Hepatocyte (in vitro differentiated cells): Measurements from ENCODE around the gene OTOS. TPM values are rescaled to one million over a fixed set of nuclear protein-coding genes. Genes with fewer than 3 reads are reported as not detected.

ENCODE experiments used
- DNase-seq: peaks from one replicate; pipeline ENCODE4 v3.0.0-alpha.2; 2016; ENCODE audit warnings: low spot score
- H2AFZ ChIP-seq: fragments of 200-600 bp; sonication (generic); 2 replicates; pipeline ENCODE4 v1.6.0; 2016; ENCODE audit warnings: antibody characterized with exemption, mild to moderate bottlenecking
- H3K27ac ChIP-seq: fragments of 200-600 bp; sonication (generic); 2 replicates; pipeline ENCODE4 v1.5.1; 2016; ENCODE audit warnings: mild to moderate bottlenecking
- H3K27me3 ChIP-seq: fragments of 200-600 bp; sonication (generic); 2 replicates; pipeline ENCODE4 v1.6.1; 2016
- H3K36me3 ChIP-seq: fragments of 200-600 bp; sonication (generic); replicated peaks from 2 replicates; pipeline ENCODE4 v1.5.1; 2016; ENCODE audit warnings: low read depth; ENCODE audit not compliant: insufficient read depth
- H3K4me1 ChIP-seq: fragments of 200-600 bp; sonication (generic); 2 replicates; pipeline ENCODE4 v1.5.1; 2016; ENCODE audit warnings: mild to moderate bottlenecking, moderate library complexity; ENCODE audit not compliant: insufficient read depth
- H3K4me2 ChIP-seq: fragments of 200-600 bp; sonication (generic); 2 replicates; pipeline ENCODE4 v1.6.0; 2016
- H3K4me3 ChIP-seq: fragments of 200-600 bp; sonication (generic); 2 replicates; pipeline ENCODE4 v1.5.1; 2016; ENCODE audit warnings: mild to moderate bottlenecking
- H3K79me2 ChIP-seq: fragments of 200-600 bp; sonication (generic); 2 replicates; pipeline ENCODE4 v1.6.0; 2017; ENCODE audit warnings: mild to moderate bottlenecking
- H3K9me2 ChIP-seq: fragments of 200-600 bp; sonication (generic); replicated peaks from 2 replicates; pipeline ENCODE4 v1.6.0; 2017; ENCODE audit warnings: mild to moderate bottlenecking; ENCODE audit not compliant: insufficient read depth
- H3K9me3 ChIP-seq: fragments of 200-600 bp; sonication (generic); 2 replicates; pipeline ENCODE4 v1.5.1; 2016; ENCODE audit warnings: low read depth, mild to moderate bottlenecking
- H4K20me1 ChIP-seq: fragments of 200-600 bp; sonication (generic); 2 replicates; pipeline ENCODE4 v1.6.0; 2016; ENCODE audit warnings: mild to moderate bottlenecking; ENCODE audit not compliant: insufficient read depth, poor library complexity, severe bottlenecking
- EZH2 ChIP-seq: fragments of 200-600 bp; sonication (generic); IDR thresholded peaks from 2 replicates; pipeline ENCODE4 v1.6.1; 2016; ENCODE audit warnings: antibody characterized with exemption, mild to moderate bottlenecking, borderline replicate concordance
- EZH2phosphoT487 ChIP-seq: fragments of 200-600 bp; sonication (generic); IDR thresholded peaks from one replicate; pipeline ENCODE4 v1.6.1; 2018; ENCODE audit warnings: antibody characterized with exemption, mild to moderate bottlenecking, low read depth, moderate library complexity; ENCODE audit not compliant: unreplicated experiment, severe bottlenecking
- WGBS: methylation state at CpG from one replicate; pipeline ENCODE4 v1.1.6; 2016; ENCODE audit warnings: low lambda C conversion rate; ENCODE audit errors: missing lambda C conversion rate; 5-methylcytosine and 5-hydroxymethylcytosine counted together
- polyA plus RNA-seq: library from polyadenylated mRNA; unstranded; fragments of >200 nt; fragmentation: Nextera tagmentation; extraction: Ambion mirVana; gene quantifications from 2 replicates; pipeline ENCODE4 v1.2.1, GENCODE V29; 2016
- total RNA-seq: library from RNA; depleted of rRNA; stranded (reverse); fragments of >200 nt; gene quantifications from 2 replicates; pipeline ENCODE4 v1.2.3, GENCODE V29; 2014
- TF ChIP-seq, protein P1 (sequence below): fragments of 200-600 bp; sonication (generic); IDR thresholded peaks from 2 replicates; pipeline ENCODE4 v1.5.1; 2016; ENCODE audit warnings: antibody characterized with exemption, mild to moderate bottlenecking; ENCODE audit not compliant: poor library complexity

The OTOS gene
- total and polyA plus RNA-seq, 2 experiments from 2014 or later, result 0.50 TPM; not detected in 1

DNA sequence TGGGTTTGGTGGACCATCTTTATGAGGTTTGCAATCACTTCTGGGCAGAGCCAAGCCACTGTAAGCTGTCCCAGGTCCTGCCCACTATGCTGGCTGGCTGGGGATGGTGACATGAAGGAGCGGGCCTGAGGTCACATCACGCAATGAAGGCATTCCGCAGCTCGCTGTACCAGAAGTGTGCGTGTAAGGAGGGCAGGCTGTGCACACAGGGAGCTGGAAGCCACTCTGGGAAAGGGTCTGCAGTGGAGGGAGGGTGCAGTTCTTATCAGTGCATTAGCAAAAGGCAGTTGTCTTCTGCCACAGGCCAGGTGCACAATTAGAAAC lies 16.7 kb upstream of the OTOS start:
- Histone ChIP-seq H3K36me3 (no peaks in the 10 kb centered on the region), H3K27ac (no peak overlapping the region), H3K79me2 (no peaks in the 10 kb centered on the region), H4K20me1 (no peaks in the 10 kb centered on the region), H2AFZ (no peak overlapping the region), H3K27me3 (peaks cover 5% of the 10 kb centered on the region), H3K4me1 (no peaks in the 10 kb centered on the region), H3K4me3 (no peak overlapping the region), H3K9me3 (no peaks in the 10 kb centered on the region), H3K9me2 (no peaks in the 10 kb centered on the region), H3K4me2 (no peak overlapping the region)
- DNase-seq, result no peak
- TF ChIP-seq, protein P1, sequence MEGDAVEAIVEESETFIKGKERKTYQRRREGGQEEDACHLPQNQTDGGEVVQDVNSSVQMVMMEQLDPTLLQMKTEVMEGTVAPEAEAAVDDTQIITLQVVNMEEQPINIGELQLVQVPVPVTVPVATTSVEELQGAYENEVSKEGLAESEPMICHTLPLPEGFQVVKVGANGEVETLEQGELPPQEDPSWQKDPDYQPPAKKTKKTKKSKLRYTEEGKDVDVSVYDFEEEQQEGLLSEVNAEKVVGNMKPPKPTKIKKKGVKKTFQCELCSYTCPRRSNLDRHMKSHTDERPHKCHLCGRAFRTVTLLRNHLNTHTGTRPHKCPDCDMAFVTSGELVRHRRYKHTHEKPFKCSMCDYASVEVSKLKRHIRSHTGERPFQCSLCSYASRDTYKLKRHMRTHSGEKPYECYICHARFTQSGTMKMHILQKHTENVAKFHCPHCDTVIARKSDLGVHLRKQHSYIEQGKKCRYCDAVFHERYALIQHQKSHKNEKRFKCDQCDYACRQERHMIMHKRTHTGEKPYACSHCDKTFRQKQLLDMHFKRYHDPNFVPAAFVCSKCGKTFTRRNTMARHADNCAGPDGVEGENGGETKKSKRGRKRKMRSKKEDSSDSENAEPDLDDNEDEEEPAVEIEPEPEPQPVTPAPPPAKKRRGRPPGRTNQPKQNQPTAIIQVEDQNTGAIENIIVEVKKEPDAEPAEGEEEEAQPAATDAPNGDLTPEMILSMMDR, result no peak
- TF ChIP-seq EZH2phosphoT487 (no peak), EZH2 (no peak)
- WGBS, result 95% methylated on average over 5 of the region's 5 CpGs

DNA sequence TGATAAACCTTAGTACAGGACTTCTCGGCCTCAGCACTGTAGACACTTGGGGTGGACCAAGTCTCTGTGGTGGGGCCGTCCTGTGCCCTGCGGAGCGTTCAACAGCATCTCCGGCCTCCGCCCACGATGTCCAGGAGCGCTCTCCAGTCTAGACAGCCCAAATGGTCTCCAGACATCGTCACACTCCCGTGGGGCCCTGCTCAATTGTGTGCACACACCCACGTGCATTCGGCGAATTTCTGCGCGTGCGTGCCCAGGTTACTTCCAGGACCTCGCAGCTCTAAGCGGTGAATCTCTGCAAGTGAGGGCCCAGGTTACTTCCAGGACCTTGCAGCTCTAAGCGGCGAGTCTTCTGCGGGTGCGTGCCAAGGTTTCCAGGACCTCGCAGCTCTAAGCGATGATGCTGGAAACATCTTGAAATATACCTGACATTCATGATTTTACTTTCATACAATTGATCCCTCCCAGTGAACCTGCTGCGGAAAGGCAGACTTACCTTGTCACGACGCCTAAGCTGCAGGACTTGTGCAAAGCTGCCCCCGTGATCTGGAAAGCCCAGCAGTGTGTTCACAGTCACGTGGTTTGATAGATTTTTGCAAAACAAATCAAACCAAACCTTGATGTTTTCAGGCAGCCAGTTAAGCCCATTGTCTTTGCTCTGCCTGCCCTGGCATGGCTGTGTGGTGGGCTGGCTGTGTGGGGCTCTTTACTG lies 16.1 kb upstream of the OTOS start:
- Histone ChIP-seq H3K79me2 (no peaks in the 10 kb centered on the region), H2AFZ (no peak overlapping the region), H4K20me1 (no peaks in the 10 kb centered on the region), H3K9me3 (no peaks in the 10 kb centered on the region), H3K9me2 (no peaks in the 10 kb centered on the region), H3K36me3 (no peaks in the 10 kb centered on the region), H3K27me3 (peaks cover 9% of the 10 kb centered on the region), H3K4me3 (no peak overlapping the region), H3K4me2 (no peak overlapping the region), H3K27ac (no peak overlapping the region), H3K4me1 (no peaks in the 10 kb centered on the region)
- TF ChIP-seq EZH2phosphoT487 (no peak), EZH2 (no peak)
- TF ChIP-seq, protein P1, result no peak
- DNase-seq, result no peak
- WGBS, result 87% methylated on average over 29 of the region's 29 CpGs

DNA sequence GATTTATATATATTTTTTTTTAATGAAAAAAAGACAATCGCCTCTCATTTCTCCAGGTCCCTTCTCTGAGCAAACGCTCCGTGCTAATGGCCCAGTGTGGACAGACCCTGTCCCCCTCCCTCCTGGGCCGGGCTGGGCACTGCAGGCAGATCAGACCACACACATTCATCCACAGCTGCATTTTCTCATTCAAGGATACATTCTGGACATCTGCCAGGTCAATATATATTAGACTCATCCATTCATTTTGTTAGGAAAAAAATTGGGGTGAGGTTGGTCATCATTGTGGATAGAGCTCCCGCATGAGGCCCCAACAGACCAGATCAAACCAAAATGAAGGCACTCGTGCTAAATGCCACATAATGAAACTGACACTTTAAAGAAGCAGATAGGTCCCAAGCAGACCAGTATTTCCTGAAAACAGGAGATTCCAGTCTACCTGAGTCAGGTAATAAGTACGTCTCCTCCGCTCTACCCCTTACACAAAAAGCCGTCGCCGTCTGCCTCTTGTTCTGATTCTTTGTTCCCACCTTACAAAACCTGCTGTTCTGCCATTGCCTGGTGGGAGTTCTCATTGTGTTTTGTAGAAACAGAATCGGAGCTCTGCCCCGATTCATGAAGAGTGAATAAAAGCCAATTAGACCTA lies 15.4 kb upstream of the OTOS start:
- WGBS, result 77% methylated on average over 13 of the region's 13 CpGs
- Histone ChIP-seq H4K20me1 (no peaks in the 10 kb centered on the region), H3K79me2 (no peaks in the 10 kb centered on the region), H3K36me3 (no peaks in the 10 kb centered on the region), H3K4me1 (no peaks in the 10 kb centered on the region), H3K9me2 (no peaks in the 10 kb centered on the region), H3K27ac (no peak overlapping the region), H3K4me2 (no peak overlapping the region), H3K9me3 (no peaks in the 10 kb centered on the region), H3K4me3 (no peak overlapping the region), H3K27me3 (peaks cover 9% of the 10 kb centered on the region), H2AFZ (no peak overlapping the region)
- no peak for TF ChIP-seq EZH2
- no peak for TF ChIP-seq EZH2phosphoT487
- TF ChIP-seq, protein P1, result no peak
- no peak for DNase-seq
